ENCODE results near the gene TMEM234. TPM values are rescaled to one million over a fixed set of nuclear protein-coding genes. Genes with fewer than 3 reads are reported as not detected.
A peak's percentile ranks its signal among the peaks of the same experiment; 100 is the strongest.

TMEM234 gene
- total RNA-seq, 1 experiment from 2014 or later, result 17.1 TPM

DNA sequence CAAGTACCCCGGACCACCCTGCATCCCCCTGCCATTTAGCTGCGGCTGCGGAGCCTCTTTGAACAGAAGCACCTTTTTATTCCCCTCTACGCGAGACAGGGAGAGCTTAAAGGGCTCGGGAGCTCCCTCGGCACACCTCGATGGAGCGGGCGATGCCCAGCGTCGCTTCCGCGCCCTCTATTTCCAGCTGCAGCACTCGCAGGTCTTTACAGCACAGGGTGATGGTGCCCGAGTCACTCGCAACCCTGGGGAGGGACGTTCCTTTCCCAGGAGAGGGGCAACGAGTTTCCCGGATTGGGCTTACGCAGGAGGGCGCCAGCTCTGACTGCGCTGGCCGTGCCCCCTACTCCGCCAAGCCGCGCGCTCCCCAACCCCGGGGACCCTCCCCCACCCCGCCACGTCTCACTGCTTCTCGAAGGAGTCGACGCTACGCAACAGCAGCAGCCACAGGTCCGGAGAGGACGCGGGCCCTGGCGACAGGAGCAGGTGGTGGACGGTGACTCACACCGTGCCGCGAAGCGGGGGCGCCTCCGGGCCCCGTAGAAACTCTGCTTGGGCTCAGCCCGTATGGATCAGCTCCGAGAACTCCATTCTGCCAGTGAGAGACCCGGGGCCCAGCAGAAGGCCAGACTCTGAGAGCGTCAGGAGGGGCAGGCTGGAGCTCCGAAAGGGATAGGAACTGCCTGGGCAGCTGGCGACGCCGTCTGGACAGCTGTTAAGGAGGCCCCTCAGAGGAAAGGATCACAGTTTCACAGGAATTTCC is 19.0 kb upstream of the TMEM234 start:
- no peak for DNase-seq (ENCODE audit: low read depth)
- in situ Hi-C loops (cut with HindIII; ENCODE audit: low pct_unique_long_range_greater_than_20kb, low sequenced_read_pairs), result no loop called here

DNA sequence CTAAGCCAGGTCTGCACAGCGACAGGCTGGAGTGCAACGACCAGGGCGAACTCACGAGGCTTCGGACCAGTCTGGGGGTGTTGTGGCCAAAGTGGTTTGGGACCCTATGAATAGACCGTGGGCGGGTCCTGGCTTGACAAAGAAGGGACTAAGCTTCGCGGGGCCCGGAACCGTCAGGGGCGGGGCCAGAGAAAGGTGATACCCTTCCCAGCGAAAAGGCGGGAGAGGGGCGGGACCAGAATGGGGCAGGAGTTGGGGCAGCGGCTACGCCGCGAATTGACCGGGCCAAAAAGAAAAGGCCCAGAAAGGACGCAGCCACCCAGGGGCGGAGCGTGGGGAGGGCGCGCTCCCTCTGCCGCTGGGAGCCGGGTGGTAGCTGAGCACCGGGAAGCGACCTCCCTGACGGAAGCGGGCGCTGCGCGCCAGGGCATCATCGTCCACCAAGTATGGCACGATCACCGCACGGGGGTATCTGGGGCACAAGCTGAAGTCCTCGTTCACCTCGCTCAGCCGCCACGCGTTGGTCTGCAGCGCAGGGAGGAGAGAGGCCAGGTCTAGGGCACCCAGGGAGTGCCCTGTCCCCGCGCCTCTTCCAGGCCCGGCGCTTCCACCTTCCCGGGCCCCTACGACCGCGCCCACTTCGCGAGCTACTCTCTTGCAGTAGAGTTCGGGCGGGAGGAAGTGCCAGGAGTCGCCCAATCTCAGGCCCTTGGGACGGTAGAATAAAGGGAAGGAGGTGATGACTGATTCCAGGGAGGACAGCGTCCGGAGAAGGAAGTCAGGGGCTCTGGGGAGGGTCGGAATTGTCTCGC is 18.2 kb upstream of the TMEM234 start:
- in situ Hi-C loops (cut with HindIII; ENCODE audit: low pct_unique_long_range_greater_than_20kb, low sequenced_read_pairs), result no loop called here
- peak; percentile 54 for DNase-seq (ENCODE audit: low read depth)

DNA sequence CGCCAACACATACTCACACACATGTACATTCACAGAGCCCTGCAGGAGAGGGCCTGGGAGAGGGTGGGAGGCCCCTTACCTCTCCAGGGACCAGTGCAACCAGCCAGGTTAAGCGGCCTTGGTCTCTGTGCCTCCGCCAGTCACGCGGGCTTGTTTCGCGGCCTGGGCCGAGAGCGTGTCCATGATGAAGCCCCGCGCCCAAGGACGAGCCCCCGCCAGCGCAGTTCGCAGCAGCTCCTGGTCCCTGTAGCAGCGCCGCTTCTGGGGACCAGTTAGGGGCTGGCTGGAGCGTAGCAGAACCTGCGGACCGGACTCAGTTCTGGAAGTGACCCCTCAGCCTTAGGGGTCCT is 17.6 kb upstream of the TMEM234 start:
- in situ Hi-C loops (cut with HindIII; ENCODE audit: low pct_unique_long_range_greater_than_20kb, low sequenced_read_pairs), result no loop called here
- no peak for DNase-seq (ENCODE audit: low read depth)

DNA sequence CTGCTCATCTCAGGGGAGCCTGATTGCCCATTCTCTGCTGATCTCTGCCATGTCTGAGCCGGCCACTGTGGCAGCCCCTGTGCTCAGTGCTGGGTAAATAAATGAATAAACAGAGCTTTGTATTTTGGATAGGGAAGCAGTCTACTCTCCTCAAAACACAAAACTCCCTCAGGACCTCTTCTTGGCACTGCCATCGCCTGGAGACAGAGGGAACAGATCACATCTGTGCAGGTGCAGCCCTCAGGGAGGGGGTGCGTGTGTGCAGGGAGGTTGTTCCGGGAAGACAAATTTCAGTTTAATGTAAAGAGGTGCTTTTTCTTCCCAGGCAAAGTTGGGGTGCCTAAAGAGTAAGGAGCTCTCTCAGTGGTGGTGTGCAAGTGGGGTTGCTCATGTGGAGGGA is 17.2 kb upstream of the TMEM234 start:
- in situ Hi-C loops (cut with HindIII; ENCODE audit: low pct_unique_long_range_greater_than_20kb, low sequenced_read_pairs), result no loop called here

DNA sequence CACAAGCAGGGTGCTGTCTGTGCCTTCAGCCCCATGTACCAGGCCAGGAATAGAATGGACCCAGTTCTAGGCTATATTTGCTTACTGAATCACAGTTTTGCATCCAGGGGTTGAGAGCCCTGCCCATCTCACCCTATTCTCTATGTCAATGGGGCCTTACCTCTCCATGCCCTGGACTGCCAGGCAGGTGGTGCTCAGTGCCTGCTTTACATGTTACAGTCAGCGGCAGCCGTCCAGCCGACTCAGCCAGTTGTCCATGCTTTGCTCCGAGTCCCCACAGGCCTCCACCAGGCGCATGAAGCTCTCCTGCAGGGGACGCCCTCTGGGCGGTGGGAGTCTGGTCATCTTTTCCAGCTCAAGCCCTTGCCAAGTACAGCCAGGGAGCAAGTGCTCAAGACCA is 12.6 kb upstream of the TMEM234 start:
- in situ Hi-C loops (cut with HindIII; ENCODE audit: low pct_unique_long_range_greater_than_20kb, low sequenced_read_pairs), result no loop called here
- DNase-seq (ENCODE audit: low read depth), result no peak

More for the DNA sequence above, 17.2 kb upstream of the TMEM234 start:
- no peak for DNase-seq (ENCODE audit: low read depth)

DNA sequence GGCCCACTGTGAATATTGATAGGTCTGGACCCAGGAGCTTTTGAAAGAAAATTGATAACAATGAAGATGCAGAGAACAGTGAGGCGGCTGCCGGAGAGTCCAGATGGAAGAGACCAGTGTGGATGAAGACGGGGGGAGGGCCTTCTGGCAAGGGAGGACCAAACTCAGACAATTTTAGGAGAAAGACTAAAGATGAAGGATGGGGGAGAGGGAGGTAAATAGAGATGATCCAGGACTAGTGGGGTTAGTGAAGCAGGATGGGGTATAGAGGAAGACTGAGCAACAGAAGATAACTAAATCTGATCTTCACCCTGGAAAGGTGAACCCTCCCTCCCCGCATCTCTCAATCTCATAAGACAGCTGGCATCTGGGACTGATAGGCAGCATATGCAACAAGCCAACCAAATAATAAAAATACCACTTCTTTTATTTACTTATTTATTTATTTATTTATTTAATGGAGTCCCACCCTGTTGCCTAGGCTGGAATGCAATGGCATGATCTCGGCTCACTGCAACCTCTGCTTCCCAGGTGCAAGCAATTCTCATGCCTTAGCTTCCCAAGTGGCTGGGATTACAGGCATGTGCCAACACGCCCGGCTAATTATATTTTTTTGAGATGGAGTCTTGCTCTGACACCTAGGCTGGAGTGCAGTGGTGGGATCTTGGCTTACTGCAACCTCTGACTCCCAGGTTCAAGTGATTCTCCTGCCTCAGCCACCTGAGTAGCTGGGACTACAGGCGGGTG is 10.6 kb upstream of the TMEM234 start:
- no peak for DNase-seq (ENCODE audit: low read depth)
- in situ Hi-C loops (cut with HindIII; ENCODE audit: low pct_unique_long_range_greater_than_20kb, low sequenced_read_pairs), result no loop called here

DNA sequence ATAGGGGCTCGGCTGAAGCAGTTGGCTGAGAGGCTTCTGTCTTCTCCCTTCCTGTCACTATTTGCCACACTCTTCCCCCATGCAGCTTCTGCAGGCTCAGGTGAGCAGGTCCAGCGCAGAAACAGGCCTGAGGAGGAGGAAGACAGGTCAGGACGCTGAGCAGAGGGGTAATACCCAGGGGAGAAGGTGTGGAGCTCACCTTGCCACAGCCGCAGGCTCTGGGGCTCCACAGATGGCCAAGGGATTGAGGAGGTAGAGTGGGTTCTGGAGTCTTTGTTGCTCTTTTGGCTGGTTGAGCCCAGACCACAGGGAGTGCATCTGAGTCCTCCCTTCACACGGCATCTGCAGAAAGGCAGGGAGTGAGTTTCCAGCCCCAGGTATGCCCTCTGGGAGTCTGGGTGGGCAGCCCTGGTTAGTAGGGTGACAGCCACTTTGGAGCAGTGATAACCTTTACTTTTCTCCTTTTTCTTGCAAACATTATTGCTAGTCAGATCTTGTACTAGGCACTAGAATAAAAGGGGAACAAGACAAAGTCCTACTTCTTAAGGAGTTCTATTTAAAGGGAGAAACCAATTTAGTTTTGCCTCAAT is 9.8 kb upstream of the TMEM234 start:
- no peak for DNase-seq (ENCODE audit: low read depth)
- in situ Hi-C loops (cut with HindIII; ENCODE audit: low pct_unique_long_range_greater_than_20kb, low sequenced_read_pairs), result no loop called here

DNA sequence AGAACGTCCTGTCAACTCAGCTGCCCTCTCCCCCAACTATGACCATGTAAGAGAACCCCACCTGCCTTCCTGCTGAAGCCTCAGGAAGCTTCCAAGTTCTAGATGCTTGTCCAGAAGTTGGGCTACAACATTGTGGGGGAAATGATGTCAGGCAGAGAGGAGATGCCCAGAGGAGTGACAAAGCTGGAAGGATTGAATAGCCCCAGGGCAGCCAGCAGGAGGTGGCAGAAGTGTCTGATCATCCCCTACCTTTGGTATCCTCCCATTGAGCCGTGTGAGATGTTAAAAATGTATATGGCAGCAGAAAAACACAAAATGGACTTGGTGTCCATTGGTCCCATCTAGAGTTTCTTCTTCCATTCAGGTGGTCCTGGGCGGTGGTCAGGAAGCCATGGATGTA is 6.6 kb upstream of the TMEM234 start:
- in situ Hi-C loops (cut with HindIII; ENCODE audit: low pct_unique_long_range_greater_than_20kb, low sequenced_read_pairs), result no loop called here
- DNase-seq (ENCODE audit: low read depth), result no peak

DNA sequence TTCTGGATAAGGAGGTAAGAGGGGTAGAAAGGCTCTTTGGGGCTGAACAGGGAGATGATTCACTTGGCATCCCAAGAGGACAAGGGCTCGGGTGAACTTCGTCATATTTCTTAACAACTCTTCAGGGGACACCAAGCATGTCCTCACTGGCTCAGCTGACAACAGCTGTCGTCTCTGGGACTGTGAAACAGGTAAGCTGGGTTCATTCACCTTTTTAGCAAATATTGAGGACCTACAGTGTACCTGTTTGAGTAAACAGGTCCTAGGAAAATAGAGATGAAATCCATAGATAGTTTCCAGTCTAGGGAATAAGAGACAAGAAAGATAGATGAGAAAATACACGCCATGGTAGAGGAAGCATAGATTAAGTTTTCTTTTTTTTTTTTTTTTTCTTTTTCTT is 2.1 kb upstream of the TMEM234 start:
- DNase-seq (ENCODE audit: low read depth), result no peak
- in situ Hi-C loops (cut with HindIII; ENCODE audit: low pct_unique_long_range_greater_than_20kb, low sequenced_read_pairs), result no loop called here

DNA sequence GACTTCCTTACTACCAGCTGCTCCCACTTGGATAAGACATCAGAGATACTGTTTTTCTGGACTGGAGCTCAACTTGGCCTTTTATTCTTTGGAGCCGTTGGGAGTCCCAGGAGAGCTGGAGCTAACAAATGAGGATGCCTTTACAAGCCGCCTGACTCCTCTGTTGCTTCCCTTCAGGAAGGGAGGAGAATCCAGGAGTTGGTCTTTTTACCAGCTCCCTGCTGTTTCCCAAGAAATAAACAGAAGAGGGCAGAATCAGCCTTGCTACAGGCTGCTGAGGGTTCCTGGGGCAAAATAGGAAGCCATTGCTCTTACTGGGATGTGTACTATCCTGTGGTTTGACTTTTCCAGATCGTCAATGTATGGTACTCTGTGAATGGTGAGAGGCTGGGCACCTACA is 1.5 kb upstream of the TMEM234 start:
- in situ Hi-C loops (cut with HindIII; ENCODE audit: low pct_unique_long_range_greater_than_20kb, low sequenced_read_pairs), result no loop called here
- DNase-seq (ENCODE audit: low read depth), result no peak

DNA sequence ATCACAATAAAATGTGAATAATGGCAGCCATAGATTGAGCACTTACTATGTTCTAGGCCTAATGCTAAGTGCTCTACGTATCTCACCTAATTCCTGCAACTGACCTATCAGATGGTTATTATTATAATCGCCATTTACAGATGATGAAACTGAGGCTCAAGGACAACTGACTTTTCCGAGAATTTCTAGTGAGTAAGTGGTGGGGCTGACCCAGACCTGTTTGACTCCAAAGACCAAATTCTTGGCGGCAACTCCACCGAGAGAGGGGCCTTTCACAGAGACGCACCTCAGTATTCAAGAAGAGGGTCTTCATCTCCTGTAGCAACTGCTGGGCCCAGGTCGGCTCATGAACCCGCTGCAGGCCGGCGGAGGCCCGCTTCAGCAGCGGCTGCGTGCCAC is 573 bp downstream of the TMEM234 start:
- DNase-seq (ENCODE audit: low read depth), result no peak
- in situ Hi-C loops (cut with HindIII; ENCODE audit: low pct_unique_long_range_greater_than_20kb, low sequenced_read_pairs), result no loop called here

DNA sequence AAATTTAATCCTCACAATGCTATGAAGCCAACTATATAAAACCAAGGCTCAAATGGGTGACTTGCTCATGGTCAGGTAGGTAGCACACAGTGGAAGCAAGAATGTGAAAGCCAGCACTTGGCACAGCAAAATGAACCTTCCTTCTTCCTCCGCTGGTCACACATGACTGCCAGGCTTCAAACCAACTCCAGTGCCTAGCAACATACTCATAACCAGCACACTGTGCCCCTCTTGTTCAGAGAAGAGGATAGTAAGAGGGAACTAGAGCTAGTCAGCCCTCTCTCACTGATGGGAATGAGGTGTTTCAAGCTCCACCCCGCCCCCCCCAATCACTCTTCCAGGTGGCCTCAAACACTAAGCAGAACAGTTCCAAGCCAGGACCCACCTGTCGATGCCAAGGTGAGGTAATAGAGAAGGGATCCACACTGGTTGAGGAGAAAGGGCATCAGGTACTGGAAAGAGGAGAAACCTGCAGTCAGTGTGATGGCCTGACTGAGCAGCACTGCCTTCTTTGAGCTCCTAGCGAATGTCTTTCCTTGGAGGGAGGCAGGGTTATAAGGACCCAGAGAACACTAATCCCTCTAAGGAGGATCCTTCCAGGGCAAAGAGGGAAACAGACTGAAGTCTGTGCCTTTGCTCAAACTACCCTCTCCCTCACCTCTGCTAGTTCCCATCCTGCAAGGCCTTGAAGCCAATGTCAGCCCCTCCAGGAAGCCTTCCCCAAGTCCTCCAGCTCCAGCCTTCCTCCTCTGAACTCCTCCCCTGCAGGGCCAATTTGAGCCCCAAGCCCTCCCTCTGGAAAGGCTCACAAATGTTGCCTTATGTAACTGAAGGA is 1.2 kb downstream of the TMEM234 start:
- in situ Hi-C loops (cut with HindIII; ENCODE audit: low pct_unique_long_range_greater_than_20kb, low sequenced_read_pairs), result no loop called here
- DNase-seq (ENCODE audit: low read depth), result peak; percentile 74

DNA sequence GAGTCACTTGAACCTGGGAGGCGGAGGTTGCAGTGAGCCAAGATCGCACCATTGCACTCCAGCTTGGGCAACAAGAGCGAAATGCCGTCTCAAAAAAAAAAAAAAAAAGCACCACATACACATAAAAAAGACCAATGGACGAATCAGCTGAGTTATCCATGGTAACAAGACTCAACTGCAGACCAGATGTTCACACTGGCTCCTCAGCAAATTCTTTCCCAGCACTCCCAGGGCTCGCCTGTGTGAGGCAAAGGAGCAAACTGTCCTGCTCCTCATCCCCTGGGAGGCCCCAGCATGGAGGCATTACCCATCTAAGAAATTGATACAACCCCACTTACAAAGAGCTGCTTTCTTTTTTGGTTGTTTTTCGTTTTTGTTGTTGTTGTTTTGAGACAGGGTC is 3.1 kb downstream of the TMEM234 start:
- in situ Hi-C loops (cut with HindIII; ENCODE audit: low pct_unique_long_range_greater_than_20kb, low sequenced_read_pairs), result no loop called here

DNA sequence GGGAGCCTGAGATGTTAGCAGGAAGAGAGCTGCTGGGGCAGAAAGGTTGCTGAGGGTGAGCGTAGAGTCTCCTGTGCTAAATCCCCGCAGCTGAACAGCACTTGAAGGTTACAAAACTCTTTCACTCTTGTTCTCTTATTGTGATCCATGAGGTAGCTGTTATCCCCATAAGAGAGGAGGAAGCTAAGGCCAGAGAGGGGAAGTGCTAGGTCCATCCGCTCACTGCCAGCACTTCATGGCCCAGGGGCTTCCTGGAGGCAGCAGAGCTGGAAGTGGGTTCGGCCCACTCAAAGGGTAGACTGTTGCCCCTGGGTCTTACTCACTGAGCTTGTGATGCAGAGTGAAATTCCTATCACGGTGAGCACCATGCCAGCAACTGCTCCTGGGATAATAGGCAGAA is 5.6 kb downstream of the TMEM234 start:
- DNase-seq (ENCODE audit: low read depth), result no peak
- in situ Hi-C loops (cut with HindIII; ENCODE audit: low pct_unique_long_range_greater_than_20kb, low sequenced_read_pairs), result no loop called here

More for the DNA sequence above, 3.1 kb downstream of the TMEM234 start:
- no peak for DNase-seq (ENCODE audit: low read depth)

DNA sequence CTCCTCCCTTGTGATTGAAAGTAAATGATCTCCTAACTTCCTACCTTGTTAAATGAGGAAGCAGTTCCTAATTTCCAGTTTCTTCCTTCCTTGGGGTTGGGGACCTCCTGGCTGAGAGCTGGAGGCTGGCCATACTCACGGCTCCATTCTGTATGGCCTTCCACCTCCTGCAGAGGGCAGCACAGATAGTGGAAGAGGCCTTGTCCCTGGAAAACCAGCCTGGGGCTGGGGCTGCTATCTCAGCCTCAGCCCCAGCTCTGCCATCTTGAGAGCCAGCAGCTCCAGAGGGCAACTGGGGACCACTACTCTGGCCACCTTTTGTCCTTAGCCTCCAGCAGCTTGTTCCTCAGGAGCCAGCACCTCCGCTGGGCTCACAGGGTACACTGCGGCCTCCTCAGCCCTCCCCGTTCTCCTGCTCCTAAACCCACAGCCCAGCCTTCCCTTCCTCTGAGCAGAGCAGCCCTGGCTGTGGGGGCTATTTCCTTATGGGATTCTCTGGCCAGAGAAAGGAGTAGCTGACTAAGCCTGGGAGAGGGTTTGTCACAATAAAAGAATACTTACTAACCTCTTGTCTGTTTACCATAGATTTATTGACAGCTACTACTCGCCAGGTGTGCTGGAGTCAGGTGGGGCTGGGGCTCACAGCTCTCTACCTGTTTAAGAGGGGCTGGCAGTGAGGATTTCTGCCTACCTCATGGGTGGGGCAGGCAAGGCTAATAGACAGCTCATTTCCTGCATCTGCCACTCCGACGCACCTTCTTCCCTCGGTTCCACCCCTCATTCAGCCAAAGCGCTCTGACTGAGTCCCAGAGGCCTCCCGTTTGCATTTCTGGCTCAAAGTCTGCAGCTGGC is 6.3 kb downstream of the TMEM234 start:
- in situ Hi-C loops (cut with HindIII; ENCODE audit: low pct_unique_long_range_greater_than_20kb, low sequenced_read_pairs), result no loop called here
- DNase-seq (ENCODE audit: low read depth), result peak; percentile 47

DNA sequence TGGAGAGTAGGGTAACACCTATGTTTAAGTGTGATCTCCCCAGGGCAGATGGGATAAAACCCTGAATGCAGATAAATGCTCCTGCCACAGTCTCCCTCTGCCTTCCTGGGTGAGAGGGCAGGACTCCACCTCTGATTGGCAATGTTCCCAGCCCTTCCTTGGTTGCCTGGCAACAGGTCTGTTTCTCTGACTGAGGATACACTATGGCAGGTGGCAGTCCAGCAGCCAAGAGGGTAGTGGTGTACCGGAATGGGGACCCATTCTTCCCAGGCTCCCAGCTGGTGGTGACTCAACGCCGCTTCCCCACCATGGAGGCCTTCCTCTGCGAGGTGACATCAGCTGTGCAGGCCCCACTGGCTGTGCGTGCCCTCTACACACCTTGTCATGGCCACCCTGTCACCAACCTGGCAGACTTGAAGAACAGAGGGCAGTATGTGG is 13.2 kb downstream of the TMEM234 start, which contains the start of gene DCDC2B:
Gene DCDC2B (plus strand): TSS at position 199 of the 438 bp plus-strand sequence. CDS start 5 bp downstream, at position 204.
- in situ Hi-C loops (cut with HindIII; ENCODE audit: low pct_unique_long_range_greater_than_20kb, low sequenced_read_pairs), result no loop called here
- peak; percentile 93 for DNase-seq (ENCODE audit: low read depth)

DNA sequence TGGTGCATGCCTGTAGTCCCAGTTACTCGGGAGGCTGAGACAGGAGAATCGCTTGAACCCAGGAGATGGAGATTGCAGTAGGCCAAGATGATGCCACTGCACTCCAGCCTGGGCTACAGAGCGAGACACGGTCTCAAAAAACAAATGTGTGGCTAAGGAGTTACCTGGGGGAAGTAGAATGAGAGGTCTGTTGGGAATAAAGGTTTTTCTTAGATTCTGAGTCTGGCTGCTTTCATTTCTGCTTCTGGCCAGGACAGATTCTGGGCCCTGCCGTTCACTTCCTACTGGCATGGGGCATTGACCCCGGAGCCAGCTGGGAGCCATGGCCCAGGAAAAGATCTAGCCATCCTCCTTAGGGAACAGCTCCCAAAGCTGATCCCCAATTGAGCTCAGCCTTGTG is 13.7 kb downstream of the TMEM234 start:
- DNase-seq (ENCODE audit: low read depth), result no peak
- in situ Hi-C loops (cut with HindIII; ENCODE audit: low pct_unique_long_range_greater_than_20kb, low sequenced_read_pairs), result no loop called here
